ENCODE data around the gene ZFYVE27. TPM values are rescaled to one million over a fixed set of nuclear protein-coding genes. Genes with fewer than 3 reads are reported as not detected.
A peak's percentile ranks its signal among the peaks of the same experiment; 100 is the strongest.

Gene ZFYVE27
- total RNA-seq, 2 donors from 2014 or later = 14.8 to 32.6 TPM

- intact Hi-C loops (cut with DNase I) = no loop called here
Measured at GRCh38 chr10:97774811-97775294, 37.9 kb downstream of the ZFYVE27 start.

GRCh38 chr10:97777143-97777542 is 40.2 kb downstream of the ZFYVE27 start:
- DNase-seq = no peak
- Histone ChIP-seq H3K4me3 (no peak overlapping the region), H3K27me3 (no peaks in the 10 kb centered on the region), H3K4me1 (peaks cover 98% of the 10 kb centered on the region), H3K27ac (peak overlapping the region in 3 of 4 donors; percentile 24 to 47 (median 36)), H3K36me3 (replicated peaks in 1 of 2; ENCODE audit: insufficient read depth in 1 of 2, low read depth in 2 of 2) (no peaks in the 10 kb centered on the region), H3K9me3 (no peaks in the 10 kb centered on the region)
- intact Hi-C loops (cut with DNase I) = no loop called here
- TF ChIP-seq CTCF (IDR thresholded peaks at IDR 0.05) = no peak
- WGBS, 2 donors = 73 to 84% methylated on average over 4 of the region's 4 CpGs
- ATAC-seq = no peak

More at GRCh38 chr10:97774811-97775294, 37.9 kb downstream of the ZFYVE27 start:
- Histone ChIP-seq H3K4me3 (no peak overlapping the region), H3K27me3 (no peaks in the 10 kb centered on the region), H3K36me3 (replicated peaks in 1 of 2; ENCODE audit: insufficient read depth in 1 of 2, low read depth in 2 of 2) (no peaks in the 10 kb centered on the region), H3K27ac (peak overlapping the region; percentile 73 to 89 (median 86)), H3K4me1 (peaks cover 93% of the 10 kb centered on the region), H3K9me3 (no peaks in the 10 kb centered on the region)
- TF ChIP-seq POLR2A (IDR thresholded peaks at IDR 0.05) (peak in 2 of 3 donors; percentile 55), CTCF (IDR thresholded peaks at IDR 0.05) (peak in 2 of 7 experiments; percentile 8 to 18)
- DNase-seq (peak; percentile 83 to 93 (median 92)), ATAC-seq (peak; percentile 79)
- WGBS, 2 donors = 13 to 21% methylated on average over 5 to 10 of the region's 10 CpGs

GRCh38 chr10:97778452-97779302 is 41.7 kb downstream of the ZFYVE27 start:
- no peaks in the 10 kb centered on the region for H3K36me3 ChIP-seq (replicated peaks in 1 of 2; ENCODE audit: insufficient read depth in 1 of 2, low read depth in 2 of 2)
- no peaks in the 10 kb centered on the region for H3K9me3 ChIP-seq
- no peaks in the 10 kb centered on the region for H3K27me3 ChIP-seq
- TF ChIP-seq POLR2A (IDR thresholded peaks at IDR 0.05) (no peak), CTCF (IDR thresholded peaks at IDR 0.05) (no peak)
- 67 to 69% methylated on average over 11 of the region's 11 CpGs for WGBS, 2 donors
- peak; percentile 60 to 81 (median 66) for DNase-seq
- ATAC-seq = no peak
- H3K27ac ChIP-seq = peak overlapping the region; percentile 15 to 91 (median 88)
- intact Hi-C loops (cut with DNase I) = no loop called here
- peaks cover 96% of the 10 kb centered on the region for H3K4me1 ChIP-seq
- no peak overlapping the region for H3K4me3 ChIP-seq

GRCh38 chr10:97779492-97779891 is 42.6 kb downstream of the ZFYVE27 start:
- no peak for ATAC-seq
- H3K4me3 ChIP-seq = no peak overlapping the region
- peak overlapping the region in 3 of 4 donors; percentile 87 to 91 (median 90) for H3K27ac ChIP-seq

More at GRCh38 chr10:97779492-97779891, 42.6 kb downstream of the ZFYVE27 start:
- Histone ChIP-seq H3K36me3 (replicated peaks in 1 of 2; ENCODE audit: insufficient read depth in 1 of 2, low read depth in 2 of 2) (no peaks in the 10 kb centered on the region), H3K4me1 (peaks cover 96% of the 10 kb centered on the region), H3K9me3 (no peaks in the 10 kb centered on the region), H3K27me3 (no peaks in the 10 kb centered on the region)
- 68 to 69% methylated on average over 4 of the region's 4 CpGs for WGBS, 2 donors
- intact Hi-C loops (cut with DNase I) = no loop called here
- DNase-seq = no peak
- TF ChIP-seq CTCF (IDR thresholded peaks at IDR 0.05) (no peak), POLR2A (IDR thresholded peaks at IDR 0.05) (no peak)

All from body of pancreas (tissue), 4 donors.